ENCODE data around the gene SEZ6L2.

DNA sequence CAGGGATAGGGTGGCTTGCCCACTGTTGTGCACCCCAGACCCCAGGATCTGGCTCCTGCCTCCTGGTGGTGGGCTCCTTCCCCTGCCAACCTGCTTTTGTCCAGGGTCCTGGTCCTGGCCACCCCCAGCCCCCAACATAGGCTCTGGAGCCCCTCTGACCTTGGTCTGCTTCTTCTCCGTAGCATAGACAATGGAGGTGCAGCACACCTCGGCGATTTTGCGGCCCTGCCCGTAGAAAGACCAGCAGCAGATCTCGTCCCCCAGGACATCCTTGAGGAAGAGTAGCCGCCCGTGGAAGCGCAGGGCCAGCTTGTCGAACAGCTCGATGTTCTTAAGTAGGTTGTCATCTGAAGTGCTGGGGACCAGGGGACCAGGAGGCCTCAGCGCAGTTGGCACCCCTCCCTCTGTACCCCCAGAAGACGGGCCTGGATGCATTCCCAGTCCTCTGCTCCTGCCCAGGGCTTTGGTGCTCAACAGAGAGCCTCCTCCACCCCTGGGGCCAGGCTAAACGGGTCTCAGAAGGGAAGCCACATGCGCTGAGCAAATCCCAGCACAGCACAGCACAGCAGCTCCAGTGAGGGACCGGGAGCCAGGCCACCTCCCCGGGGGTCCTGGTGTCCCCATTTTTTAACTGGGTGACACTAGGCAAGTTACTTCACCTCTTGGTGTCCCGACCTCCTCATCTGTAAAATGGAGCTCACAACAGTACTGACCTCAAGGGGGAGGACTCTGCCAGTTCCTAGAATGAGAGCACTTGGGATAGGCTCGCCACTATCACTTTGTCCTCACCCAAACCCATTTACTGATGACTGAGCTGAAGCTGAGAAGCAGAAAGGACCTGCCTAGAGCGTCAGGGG is 11.7 kb upstream of the SEZ6L2 start:
- TF ChIP-seq, protein P1, sequence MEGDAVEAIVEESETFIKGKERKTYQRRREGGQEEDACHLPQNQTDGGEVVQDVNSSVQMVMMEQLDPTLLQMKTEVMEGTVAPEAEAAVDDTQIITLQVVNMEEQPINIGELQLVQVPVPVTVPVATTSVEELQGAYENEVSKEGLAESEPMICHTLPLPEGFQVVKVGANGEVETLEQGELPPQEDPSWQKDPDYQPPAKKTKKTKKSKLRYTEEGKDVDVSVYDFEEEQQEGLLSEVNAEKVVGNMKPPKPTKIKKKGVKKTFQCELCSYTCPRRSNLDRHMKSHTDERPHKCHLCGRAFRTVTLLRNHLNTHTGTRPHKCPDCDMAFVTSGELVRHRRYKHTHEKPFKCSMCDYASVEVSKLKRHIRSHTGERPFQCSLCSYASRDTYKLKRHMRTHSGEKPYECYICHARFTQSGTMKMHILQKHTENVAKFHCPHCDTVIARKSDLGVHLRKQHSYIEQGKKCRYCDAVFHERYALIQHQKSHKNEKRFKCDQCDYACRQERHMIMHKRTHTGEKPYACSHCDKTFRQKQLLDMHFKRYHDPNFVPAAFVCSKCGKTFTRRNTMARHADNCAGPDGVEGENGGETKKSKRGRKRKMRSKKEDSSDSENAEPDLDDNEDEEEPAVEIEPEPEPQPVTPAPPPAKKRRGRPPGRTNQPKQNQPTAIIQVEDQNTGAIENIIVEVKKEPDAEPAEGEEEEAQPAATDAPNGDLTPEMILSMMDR (IDR thresholded peaks at IDR 0.05) = no peak
- no peak for TF ChIP-seq POLR2A (IDR thresholded peaks at IDR 0.05)
